Measurements from ENCODE around the gene MRPL20.
"Not testable (repeated sequence)": the region's sequence is repeated elsewhere in the genome, so short reads cannot be mapped to it uniquely, and the experiment has no call there.

The MRPL20 gene

GRCh38 chr1:1437033-1437903 lies 30.2 kb upstream of the MRPL20 start:
- DNase-seq = no peak

GRCh38 chr1:1436630-1437032 lies 29.5 kb upstream of the MRPL20 start:
- DNase-seq = no peak

- DNase-seq = no peak
These were observed 29.0 kb upstream of the MRPL20 start for GRCh38 chr1:1435911-1436629.

GRCh38 chr1:1435106-1435903 lies 28.2 kb upstream of the MRPL20 start, which contains the start of gene VWA1:
VWA1 (plus strand) TSS chr1:1435690; CDS start chr1:1435749, 59 bp downstream.
- peak; percentile 57 to 71 for DNase-seq

- DNase-seq = no peak
These were observed 27.7 kb upstream of the MRPL20 start for GRCh38 chr1:1434824-1435105.

GRCh38 chr1:1434131-1434823 lies 27.2 kb upstream of the MRPL20 start:
- no peak for DNase-seq

GRCh38 chr1:1433804-1434130 lies 26.7 kb upstream of the MRPL20 start:
- DNase-seq = peak; percentile 52 to 68

GRCh38 chr1:1432951-1433803 lies 26.1 kb upstream of the MRPL20 start:
- no peak for DNase-seq

GRCh38 chr1:1432274-1432950 lies 25.3 kb upstream of the MRPL20 start:
- DNase-seq = no peak

GRCh38 chr1:1431845-1432273 lies 24.8 kb upstream of the MRPL20 start:
- no peak for DNase-seq

- no peak for DNase-seq
These were observed 24.1 kb upstream of the MRPL20 start for GRCh38 chr1:1430992-1431844.

- no peak for DNase-seq
These were observed 23.3 kb upstream of the MRPL20 start for GRCh38 chr1:1430114-1430982.

- no peak for DNase-seq
These were observed 22.6 kb upstream of the MRPL20 start for GRCh38 chr1:1429671-1430073.

- DNase-seq = not testable (repeated sequence)
These were observed 21.9 kb upstream of the MRPL20 start for GRCh38 chr1:1428967-1429366.

GRCh38 chr1:1428174-1428573 lies 21.1 kb upstream of the MRPL20 start:
- no peak for DNase-seq

- DNase-seq = no peak
These were observed 20.7 kb upstream of the MRPL20 start for GRCh38 chr1:1427820-1428148.

- DNase-seq = no peak
These were observed 20.2 kb upstream of the MRPL20 start for GRCh38 chr1:1427106-1427819.

GRCh38 chr1:1426496-1427105 lies 19.5 kb upstream of the MRPL20 start:
- DNase-seq = no peak

All from stimulated activated CD4-positive, alpha-beta T cell treated with anti-CD3 and anti-CD28 coated beads, Interleukin-4, amount 100 ng/mL, for 4 hours (primary cell).